CD4-positive, alpha-beta memory T cell (primary cell): ENCODE measurements around the gene RPAP3. TPM values are rescaled to one million over a fixed set of nuclear protein-coding genes. Genes with fewer than 3 reads are reported as not detected.

Source experiments
- CTCF ChIA-PET: fragments of 350-600 bp; sonication (Branson Sonifier 250); formaldehyde crosslinking; loops from one replicate; lab custom pipeline; 2021; ENCODE audit warnings: inconsistent platforms; ENCODE audit not compliant: partially characterized antibody; lab: Charles Lee
- POLR2A ChIA-PET: fragments of 350-600 bp; sonication (Branson Sonifier 250); formaldehyde crosslinking; loops from one replicate; lab custom pipeline; 2021; ENCODE audit not compliant: partially characterized antibody; lab: Charles Lee
- DNase-seq, 5 donors: peaks; one replicate each; pipeline versions ENCODE4 v3.0.0 to v3.0.0-alpha.2; 2020 to 2022; ENCODE audit warnings: mixed read lengths in 1 of 5
- H3K27ac ChIP-seq: one replicate; pipeline ENCODE4 v1.7.0; 2013; ENCODE audit warnings: low read depth, low read length
- H3K27me3 ChIP-seq: 2 replicates; pipeline ENCODE4 v1.7.0; 2013; ENCODE audit warnings: mild to moderate bottlenecking, low read length, moderate library complexity; ENCODE audit not compliant: insufficient read depth
- H3K36me3 ChIP-seq: 2 replicates; pipeline ENCODE4 v1.7.0; 2013; ENCODE audit warnings: mild to moderate bottlenecking, low read length, moderate library complexity; ENCODE audit not compliant: insufficient read depth
- H3K4me1 ChIP-seq: 2 replicates; pipeline ENCODE4 v1.7.0; 2013; ENCODE audit warnings: mild to moderate bottlenecking, low read length, moderate library complexity; ENCODE audit not compliant: insufficient read depth
- H3K4me3 ChIP-seq, 2 donors: one replicate each; pipeline ENCODE4 v1.7.0; 2013; ENCODE audit warnings: low read length in 2 of 2, mild to moderate bottlenecking in 1 of 2
- H3K9me3 ChIP-seq, 2 donors: one replicate each; pipeline ENCODE4 v1.7.0; 2013; ENCODE audit warnings: low read length in 2 of 2, control low read depth in 1 of 2; ENCODE audit not compliant: control insufficient read depth in 1 of 2
- H3K27ac Mint-ChIP-seq, 7 donors: one replicate each; pipeline ENCODE4 v1.8.0; 2020 to 2021; ENCODE audit warnings: mixed read lengths in 7 of 7, mild to moderate bottlenecking in 6 of 7, inconsistent platforms in 3 of 7, moderate library complexity in 3 of 7
- H3K27me3 Mint-ChIP-seq, 2 donors: one replicate each; pipeline ENCODE4 v1.8.0; 2020 to 2021; ENCODE audit warnings: mixed read lengths in 2 of 2
- H3K36me3 Mint-ChIP-seq, 2 donors: one replicate each; pipeline ENCODE4 v1.8.0; 2020 to 2021; ENCODE audit warnings: mixed read lengths in 2 of 2, inconsistent platforms in 1 of 2, mild to moderate bottlenecking in 1 of 2
- H3K4me1 Mint-ChIP-seq, 4 donors: one replicate each; pipeline ENCODE4 v1.8.0; 2020 to 2021; ENCODE audit warnings: mixed read lengths in 4 of 4, mild to moderate bottlenecking in 1 of 4
- H3K4me3 Mint-ChIP-seq, 8 donors: one replicate each; pipeline ENCODE4 v1.8.0; 2020 to 2021; ENCODE audit warnings: mixed read lengths in 8 of 8, mild to moderate bottlenecking in 7 of 8, moderate library complexity in 6 of 8, inconsistent platforms in 3 of 8
- H3K9me3 Mint-ChIP-seq, 8 donors: one replicate each; pipeline ENCODE4 v1.8.0; 2020 to 2021; ENCODE audit warnings: mixed read lengths in 8 of 8, mild to moderate bottlenecking in 5 of 8, inconsistent platforms in 3 of 8, moderate library complexity in 1 of 8
- intact Hi-C: fragments of 100-400 bp; cut with micrococcal nuclease; formaldehyde crosslinking; loops from one replicate; pipeline ENCODE4 v1.15.1; 2023
- polyA plus RNA-seq, 2 donors: library from polyadenylated mRNA; unstranded; fragments of 300-500 nt; fragmentation: Illumina TruSeq; gene quantifications; one replicate each; pipeline ENCODE4 v1.2.3, GENCODE V29; 2021
- total RNA-seq, 2 experiments: library from RNA; stranded (reverse); gene quantifications; one replicate each; pipeline ENCODE4 v1.2.3, GENCODE V29; 2021

RPAP3 gene
- total and polyA plus RNA-seq, 4 experiments from 2014 or later, result 32.1 to 41.8 (median 37.1) TPM

DNA sequence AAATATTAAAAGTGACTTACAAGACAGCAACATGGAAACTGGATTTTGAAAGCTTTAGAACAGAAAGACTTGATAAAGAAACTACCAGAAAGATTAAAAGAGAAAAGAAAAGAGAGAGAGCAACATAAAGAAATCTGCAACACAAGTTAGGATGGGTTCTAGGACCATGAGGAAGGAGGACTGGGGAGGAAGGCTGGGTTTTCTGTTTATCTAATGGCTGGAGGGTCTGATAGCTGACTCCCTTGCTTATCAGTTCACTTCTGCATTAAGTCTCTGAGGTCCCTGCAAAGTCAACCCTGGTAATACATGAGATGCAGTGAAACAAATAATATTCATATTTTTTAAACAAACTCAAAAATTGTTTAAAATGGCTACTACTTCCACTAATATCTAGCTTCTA is 90.1 kb downstream of the RPAP3 start:
- POLR2A ChIA-PET, result interaction anchor here (0.8 kb wide), 1 partner anchor 8 kb away, joined by 3 read pairs; no protein-coding TSS in a partner anchor

DNA sequence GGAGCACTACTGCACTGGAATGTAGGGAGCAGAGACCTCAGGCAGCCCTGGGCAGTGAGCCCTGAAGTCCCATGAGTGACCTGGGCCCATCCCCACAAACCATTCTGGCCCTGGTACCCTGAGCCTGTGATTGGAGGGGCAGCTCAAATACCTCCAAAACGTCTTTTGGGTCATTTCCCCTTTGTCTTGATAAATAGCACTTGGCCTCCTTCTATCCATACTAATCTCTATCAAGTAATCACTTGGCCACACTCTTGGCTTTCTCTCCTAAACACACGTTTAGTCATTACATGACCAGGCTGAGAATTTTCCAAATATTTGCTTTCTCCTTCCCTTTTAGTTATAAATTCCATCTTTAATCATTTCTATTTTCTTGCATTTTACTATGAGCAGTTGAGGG is 91.3 kb downstream of the RPAP3 start:
- CTCF ChIA-PET, result no interaction called here
- Histone ChIP-seq H3K27ac (no peak overlapping the region), H3K9me3 (no peaks in the 10 kb centered on the region), H3K4me3 (no peak overlapping the region), H3K36me3 (no peaks in the 10 kb centered on the region), H3K4me1 (no peaks in the 10 kb centered on the region), H3K27me3 (no peaks in the 10 kb centered on the region)
- intact Hi-C loops, result no loop called here
- Mint-ChIP-seq H3K4me3 (no peak overlapping the region), H3K36me3 (peaks cover 15 to 48% of the 10 kb centered on the region in 2 donors), H3K9me3 (peaks cover 4 to 32% (median 28%) of the 10 kb centered on the region in 8 donors), H3K4me1 (no peaks in the 10 kb centered on the region), H3K27ac (no peak overlapping the region), H3K27me3 (no peaks in the 10 kb centered on the region)
- POLR2A ChIA-PET, result no interaction called here
- no peak for DNase-seq

More for the DNA sequence above, 90.1 kb downstream of the RPAP3 start:
- CTCF ChIA-PET, result no interaction called here
- no peak overlapping the region for H3K4me3 ChIP-seq
- Mint-ChIP-seq H3K4me3 (no peak overlapping the region), H3K27me3 (no peaks in the 10 kb centered on the region), H3K36me3 (peaks cover 13 to 45% of the 10 kb centered on the region in 2 donors), H3K4me1 (no peaks in the 10 kb centered on the region), H3K9me3 (peaks cover 4 to 32% (median 25%) of the 10 kb centered on the region in 8 donors), H3K27ac (no peak overlapping the region)
- H3K9me3 ChIP-seq, result no peaks in the 10 kb centered on the region
- no peak for DNase-seq
- no peaks in the 10 kb centered on the region for H3K36me3 ChIP-seq
- no peaks in the 10 kb centered on the region for H3K27me3 ChIP-seq
- H3K27ac ChIP-seq, result no peak overlapping the region
- no peaks in the 10 kb centered on the region for H3K4me1 ChIP-seq
- intact Hi-C loops, result no loop called here

DNA sequence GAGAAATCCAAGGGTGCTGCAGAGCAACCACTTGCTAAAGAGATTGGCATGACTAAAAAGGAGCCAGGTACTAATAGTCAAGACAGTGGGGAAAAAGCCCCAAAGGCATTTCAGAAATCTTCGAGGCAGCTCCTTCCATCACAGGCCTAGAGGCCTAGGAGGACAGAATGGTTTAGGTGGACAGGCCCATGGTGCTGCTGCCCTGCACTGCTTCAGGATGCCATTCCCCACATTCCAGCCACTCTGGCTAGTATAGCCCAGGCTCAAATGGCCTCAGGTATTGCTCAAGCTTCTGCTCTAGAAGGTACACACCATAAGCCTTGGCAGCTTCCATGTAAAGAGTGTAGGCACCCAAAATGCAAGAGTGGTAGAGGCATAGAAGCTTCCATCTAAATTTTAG is 92.9 kb downstream of the RPAP3 start:
- H3K27me3 ChIP-seq, result no peaks in the 10 kb centered on the region
- Mint-ChIP-seq H3K36me3 (peaks cover 19 to 42% of the 10 kb centered on the region in 2 donors), H3K27ac (no peak overlapping the region), H3K27me3 (no peaks in the 10 kb centered on the region), H3K9me3 (peaks cover 5 to 39% (median 34%) of the 10 kb centered on the region in 8 donors), H3K4me1 (no peaks in the 10 kb centered on the region), H3K4me3 (no peak overlapping the region)
- POLR2A ChIA-PET, result no interaction called here
- H3K4me1 ChIP-seq, result no peaks in the 10 kb centered on the region
- CTCF ChIA-PET, result no interaction called here
- H3K4me3 ChIP-seq, result no peak overlapping the region
- H3K27ac ChIP-seq, result no peak overlapping the region
- DNase-seq, result no peak
- H3K36me3 ChIP-seq, result no peaks in the 10 kb centered on the region
- intact Hi-C loops, result no loop called here
- H3K9me3 ChIP-seq, result no peaks in the 10 kb centered on the region

GRCh38 chr12:47611906-47612305 is 93.9 kb downstream of the RPAP3 start:
- H3K4me1 ChIP-seq, result no peaks in the 10 kb centered on the region
- H3K4me3 ChIP-seq, result no peak overlapping the region
- Mint-ChIP-seq H3K4me1 (no peaks in the 10 kb centered on the region), H3K27me3 (no peaks in the 10 kb centered on the region), H3K27ac (no peak overlapping the region), H3K9me3 (peaks cover 7 to 48% (median 43%) of the 10 kb centered on the region in 8 donors), H3K4me3 (no peak overlapping the region), H3K36me3 (peaks cover 22 to 47% of the 10 kb centered on the region in 2 donors)
- no peaks in the 10 kb centered on the region for H3K36me3 ChIP-seq
- intact Hi-C loops, result no loop called here
- H3K27ac ChIP-seq, result no peak overlapping the region
- peaks cover 0 to 5% of the 10 kb centered on the region in 2 donors for H3K9me3 ChIP-seq
- ChIA-PET POLR2A (no interaction called here), CTCF (no interaction called here)
- DNase-seq, result no peak
- no peaks in the 10 kb centered on the region for H3K27me3 ChIP-seq

Other genes with a start within 250 kb of the RPAP3 start
- gene ENDOU, start 19.5 kb upstream of the RPAP3 start, total RNA-seq, result not detected
- not detected for gene ENDOU, start 19.5 kb upstream of the RPAP3 start, polyA plus RNA-seq
- gene RAPGEF3, start 52.9 kb upstream of the RPAP3 start, total RNA-seq, result under 1 TPM; 0.15 to 0.39 TPM
- under 1 TPM in 1 of 2 donors, not detected in 1; 0.14 TPM for gene RAPGEF3, start 52.9 kb upstream of the RPAP3 start, polyA plus RNA-seq
- gene SLC48A1, start 67.2 kb upstream of the RPAP3 start, total RNA-seq, result 10 to 100 TPM; 12.1 to 12.3 TPM
- gene SLC48A1, start 67.2 kb upstream of the RPAP3 start, polyA plus RNA-seq, result 1 to 10 TPM; 8.7 to 9.0 TPM
- 100 to 1,000 TPM; 139 to 142 TPM for gene HDAC7, start 113.9 kb upstream of the RPAP3 start, total RNA-seq
- 10 to 100 TPM in 1 of 2 donors, 1 to 10 TPM in 1; 7.9 to 26.8 TPM for gene HDAC7, start 113.9 kb upstream of the RPAP3 start, polyA plus RNA-seq
- 1 to 10 TPM; 1.6 to 3.2 TPM for gene VDR, start 199.0 kb upstream of the RPAP3 start, total RNA-seq
- gene VDR, start 199.0 kb upstream of the RPAP3 start, polyA plus RNA-seq, result under 1 TPM; 0.37 to 0.45 TPM